AG08395 (cell line): Measurements from ENCODE around the gene CTH.
"Not testable (repeated sequence)": the region's sequence is repeated elsewhere in the genome, so short reads cannot be mapped to it uniquely, and the experiment has no call there.

Source experiments
- DNase-seq: peaks from one replicate; pipeline ENCODE4 v3.0.0; 2012; ENCODE audit warnings: mixed read lengths, low spot score

CTH gene

DNA sequence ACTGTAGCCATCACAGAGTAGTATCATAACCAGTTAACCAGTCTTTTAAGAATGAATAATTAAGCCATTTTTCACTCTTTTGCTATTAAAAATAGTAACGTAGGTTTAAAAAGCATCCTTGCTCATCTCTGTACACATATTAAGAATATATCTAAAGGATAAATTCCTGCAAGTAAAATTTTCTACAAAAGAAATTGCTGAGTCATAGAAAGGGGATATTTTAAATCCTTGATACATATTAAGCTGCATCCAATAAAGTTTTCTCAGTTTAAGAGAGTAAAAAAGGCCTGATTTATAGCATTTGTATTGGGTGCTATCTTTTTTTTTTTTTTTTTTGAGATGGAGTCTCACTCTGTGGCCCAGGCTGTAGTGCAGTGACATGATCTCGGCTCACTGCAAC lies 1.9 kb upstream of the CTH start:
- DNase-seq, result no peak

DNA sequence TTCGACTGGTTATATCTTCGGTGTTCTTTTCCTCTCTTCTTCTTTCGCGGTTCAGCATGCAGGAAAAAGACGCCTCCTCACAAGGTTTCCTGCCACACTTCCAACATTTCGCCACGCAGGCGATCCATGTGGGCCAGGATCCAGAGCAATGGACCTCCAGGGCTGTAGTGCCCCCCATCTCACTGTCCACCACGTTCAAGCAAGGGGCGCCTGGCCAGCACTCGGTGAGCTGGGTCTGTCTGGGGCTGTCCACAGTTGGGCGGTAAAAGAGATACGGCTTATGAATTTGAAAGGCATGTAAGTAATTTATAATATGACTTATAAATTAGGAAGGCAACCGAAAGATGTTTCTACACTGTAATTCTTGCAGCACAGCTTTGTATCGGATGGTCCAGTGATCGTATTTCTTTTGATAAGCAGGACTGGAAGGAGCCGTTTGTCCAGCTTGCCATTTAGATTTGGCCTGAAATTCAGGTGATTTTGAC lies 334 bp downstream of the CTH start:
- DNase-seq, result no peak

DNA sequence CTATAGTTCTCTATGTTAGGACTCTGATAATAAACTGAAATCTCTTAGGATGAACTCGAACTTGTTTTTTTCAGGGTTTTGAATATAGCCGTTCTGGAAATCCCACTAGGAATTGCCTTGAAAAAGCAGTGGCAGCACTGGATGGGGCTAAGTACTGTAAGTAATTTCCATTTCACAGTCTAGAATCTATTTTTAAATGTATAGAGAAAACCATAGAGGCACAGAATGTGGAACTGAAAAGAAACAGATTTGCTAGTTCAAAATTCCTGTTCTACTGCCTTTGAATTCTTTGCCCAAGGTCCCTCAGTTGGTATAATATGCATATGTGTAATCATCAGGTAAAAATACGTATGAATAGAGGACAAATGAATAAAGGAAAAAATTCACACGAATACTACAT lies 4.8 kb downstream of the CTH start:
- no peak for DNase-seq

DNA sequence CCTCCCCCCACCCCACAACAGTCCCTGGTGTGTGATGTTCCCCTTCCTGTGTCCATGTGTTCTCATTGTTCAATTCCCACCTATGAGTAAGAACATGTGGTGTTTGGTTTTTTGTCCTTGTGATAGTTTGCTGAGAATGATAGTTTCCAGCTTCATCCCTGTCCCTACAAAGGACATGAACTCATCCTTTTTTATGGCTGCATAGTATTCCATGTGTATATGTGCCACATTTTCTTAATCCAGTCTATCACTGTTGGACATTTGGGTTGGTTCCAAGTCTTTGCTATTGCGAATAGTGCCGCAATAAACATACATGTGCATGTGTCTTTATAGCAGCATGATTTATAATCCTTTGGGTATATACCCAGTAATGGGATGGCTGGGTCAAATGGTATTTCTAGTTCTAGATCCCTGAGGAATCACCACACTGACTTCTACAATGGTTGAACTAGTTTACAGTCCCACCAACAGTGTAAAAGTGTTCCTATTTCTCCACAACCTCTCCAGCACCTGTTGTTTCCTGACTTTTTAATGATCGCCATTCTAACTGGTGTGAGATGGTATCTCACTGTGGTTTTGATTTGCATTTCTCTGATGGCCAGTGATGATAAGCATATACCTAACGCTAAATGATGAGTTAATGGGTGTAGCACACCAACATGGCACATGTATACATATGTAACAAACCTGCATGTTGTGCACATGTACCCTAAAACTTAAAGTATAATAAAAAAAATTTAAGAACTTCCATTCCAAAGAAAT lies 8.1 kb downstream of the CTH start:
- DNase-seq, result not testable (repeated sequence)

DNA sequence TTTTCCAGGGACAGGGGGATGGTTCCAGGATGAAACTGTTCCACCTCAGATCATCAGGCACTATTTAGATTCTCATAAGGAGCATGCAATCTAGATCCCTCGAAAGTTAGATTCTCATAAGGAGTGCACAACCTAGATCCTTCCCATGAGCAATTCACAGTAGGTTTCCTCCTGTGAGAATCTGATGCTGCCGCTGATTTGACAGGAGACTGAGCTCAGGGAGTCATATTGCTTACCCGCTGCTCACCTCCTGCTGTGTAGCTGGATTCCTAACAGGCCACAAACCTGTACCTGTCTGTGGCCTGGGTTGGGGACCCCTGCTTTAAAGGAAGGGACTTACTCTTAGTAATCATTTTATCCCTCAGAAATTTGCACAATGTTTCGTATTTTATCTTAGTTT lies 9.3 kb downstream of the CTH start:
- DNase-seq, result no peak

DNA sequence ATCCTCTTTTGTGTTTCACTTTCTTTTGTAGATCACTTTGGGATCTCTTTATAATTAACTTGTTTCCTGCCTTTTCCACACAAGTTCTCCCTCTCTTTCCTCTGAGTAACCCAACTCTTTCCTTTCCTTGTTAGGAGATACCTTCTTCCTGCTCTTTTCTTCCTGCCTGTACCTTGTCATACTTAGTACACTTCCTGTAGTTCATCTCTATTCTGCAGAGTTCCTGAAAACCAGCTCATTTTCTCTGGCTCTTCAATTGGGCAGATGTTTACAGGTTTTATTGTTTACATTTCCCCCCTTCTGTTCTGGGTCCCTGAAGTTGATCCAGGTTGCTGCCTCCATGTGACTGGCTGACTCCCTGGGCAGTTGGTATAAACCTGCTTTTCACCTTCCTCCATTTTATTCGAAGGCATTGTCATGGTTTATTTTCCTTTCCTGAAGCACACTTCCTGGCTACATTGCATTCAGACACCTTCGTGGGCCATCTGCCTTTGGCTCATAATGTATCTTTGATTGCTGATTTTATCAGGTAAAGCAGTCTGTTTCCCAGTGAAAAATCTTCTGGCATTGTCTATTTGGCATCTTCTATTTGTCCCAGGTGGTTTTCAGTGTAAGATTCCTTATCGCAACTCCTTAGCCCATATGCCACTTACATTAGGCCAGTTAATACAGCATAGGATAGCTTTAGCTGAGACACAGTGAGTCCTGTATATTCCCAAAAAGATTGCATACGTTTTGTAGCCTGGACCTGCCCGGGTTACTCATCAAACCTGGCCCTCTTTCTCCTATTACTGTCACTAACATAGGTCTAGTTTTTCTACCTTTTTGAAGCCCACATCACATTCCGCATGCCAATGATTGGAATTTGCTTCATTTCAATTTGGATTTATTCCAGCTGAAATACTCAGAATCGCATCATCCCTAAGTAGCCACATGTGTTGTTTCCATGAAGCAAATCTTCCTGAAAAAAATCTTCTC lies 15.4 kb downstream of the CTH start:
- DNase-seq, result no peak

DNA sequence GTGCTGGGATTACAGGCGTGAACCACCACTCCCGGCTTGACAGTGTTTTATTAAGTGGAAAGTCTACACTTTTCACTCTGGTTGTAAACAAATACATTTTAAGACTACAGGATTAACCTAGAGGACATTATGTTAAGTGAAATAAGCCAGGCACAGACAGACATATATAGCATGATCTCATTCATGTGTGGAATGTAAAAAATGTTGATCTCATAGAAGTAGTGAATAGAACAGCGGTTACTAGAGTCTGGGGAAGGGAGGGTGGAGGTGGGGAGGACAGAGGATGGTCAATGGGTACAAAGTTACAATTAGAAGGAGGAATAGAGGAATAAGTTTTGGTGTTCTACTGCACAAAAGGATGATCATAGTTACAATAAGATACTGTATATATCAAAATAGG lies 16.9 kb downstream of the CTH start:
- DNase-seq, result no peak

DNA sequence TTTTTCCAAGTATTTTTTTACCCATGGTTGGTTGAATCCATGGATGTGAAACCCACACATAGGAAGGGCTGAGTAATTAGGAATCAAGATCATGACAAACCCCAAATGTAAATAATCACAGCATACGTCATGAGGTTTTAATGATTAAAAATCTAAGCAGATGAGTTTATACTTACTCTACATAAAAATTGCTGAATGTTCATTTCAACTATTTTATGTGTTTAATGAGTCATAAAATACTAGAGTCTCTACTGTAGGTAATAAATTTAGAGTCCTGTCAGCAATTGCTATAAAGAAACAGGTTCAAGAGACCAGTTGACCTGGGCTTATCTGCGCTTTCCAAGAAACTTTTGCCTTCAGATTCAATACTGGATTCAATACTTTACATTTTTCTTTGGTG lies 18.2 kb downstream of the CTH start:
- no peak for DNase-seq

DNA sequence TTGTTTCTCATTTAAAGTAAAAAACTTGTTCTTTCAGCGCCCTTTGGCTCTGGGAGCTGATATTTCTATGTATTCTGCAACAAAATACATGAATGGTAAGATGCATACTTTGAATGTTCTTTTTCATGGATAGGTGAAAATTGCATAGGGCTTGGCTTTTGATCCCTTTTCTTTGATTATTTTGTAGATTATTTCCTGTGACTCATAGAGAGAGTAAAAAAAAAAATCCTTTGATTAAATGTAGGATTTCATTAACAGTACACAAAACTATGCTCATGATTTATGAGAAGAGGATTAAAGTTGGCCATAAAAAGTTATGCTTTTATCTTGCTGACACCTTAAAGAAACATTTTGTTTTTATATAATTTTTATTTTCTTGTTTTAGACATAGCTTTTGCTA lies 18.7 kb downstream of the CTH start:
- no peak for DNase-seq

DNA sequence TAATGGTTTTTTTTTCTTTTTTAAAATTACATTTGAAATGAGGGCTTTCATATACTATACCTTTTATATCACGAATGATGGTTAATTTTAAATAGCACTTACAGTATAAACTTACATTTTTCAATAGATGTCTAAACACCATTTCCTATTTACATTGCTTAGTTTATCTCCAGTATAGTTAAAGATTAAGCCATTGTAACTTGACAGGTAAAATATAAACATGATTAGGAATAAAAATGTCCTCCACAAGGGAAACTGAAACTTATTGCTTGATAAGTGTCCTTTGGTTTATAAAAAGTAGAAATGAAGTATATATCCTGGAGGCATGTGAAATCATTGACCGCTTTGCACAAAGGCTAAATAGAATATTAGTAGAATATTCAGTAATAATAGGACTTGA lies 20.2 kb downstream of the CTH start:
- no peak for DNase-seq

DNA sequence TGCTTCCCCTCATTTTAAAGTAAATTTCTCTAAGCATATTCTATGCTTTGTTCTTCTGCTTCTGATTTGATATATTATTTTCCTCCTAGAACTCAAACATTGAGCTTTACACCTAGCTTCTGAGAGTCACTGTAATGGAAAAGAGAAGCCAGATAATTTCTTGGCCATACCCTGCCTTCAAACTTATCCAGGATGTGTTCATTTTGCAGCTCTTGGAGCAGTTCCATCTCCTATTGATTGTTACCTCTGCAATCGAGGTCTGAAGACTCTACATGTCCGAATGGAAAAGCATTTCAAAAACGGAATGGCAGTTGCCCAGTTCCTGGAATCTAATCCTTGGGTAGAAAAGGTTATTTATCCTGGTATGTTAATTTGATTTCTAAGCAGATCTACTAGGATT lies 20.8 kb downstream of the CTH start:
- no peak for DNase-seq

DNA sequence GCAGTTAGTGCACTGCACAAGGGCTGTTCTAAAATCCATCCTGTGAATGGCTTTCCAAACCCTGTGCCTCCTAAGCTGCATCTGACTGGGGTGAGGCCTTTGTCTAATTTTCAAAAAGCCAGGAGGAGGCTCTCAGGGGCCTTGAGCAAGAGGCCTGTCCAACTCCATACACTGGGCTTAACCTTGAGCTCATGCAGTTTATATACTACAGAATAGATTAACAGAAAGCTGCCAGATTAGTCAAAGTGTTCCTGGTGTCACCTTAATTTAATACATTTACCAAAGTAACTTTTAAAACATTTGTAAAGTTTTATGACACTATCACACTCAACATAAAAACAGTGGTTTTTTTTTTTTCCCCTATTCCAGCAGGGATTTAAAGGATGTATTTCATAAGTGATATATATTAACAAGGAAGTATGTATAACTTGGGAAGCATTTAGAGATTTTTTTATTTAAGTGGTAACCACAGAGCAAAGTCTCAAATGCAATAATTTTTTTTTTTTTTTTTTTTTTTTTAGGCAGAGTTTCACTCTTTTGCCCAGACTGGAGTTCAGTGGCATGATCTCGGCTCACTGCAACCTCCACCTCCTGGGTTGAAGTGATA lies 23.3 kb downstream of the CTH start:
- no peak for DNase-seq

DNA sequence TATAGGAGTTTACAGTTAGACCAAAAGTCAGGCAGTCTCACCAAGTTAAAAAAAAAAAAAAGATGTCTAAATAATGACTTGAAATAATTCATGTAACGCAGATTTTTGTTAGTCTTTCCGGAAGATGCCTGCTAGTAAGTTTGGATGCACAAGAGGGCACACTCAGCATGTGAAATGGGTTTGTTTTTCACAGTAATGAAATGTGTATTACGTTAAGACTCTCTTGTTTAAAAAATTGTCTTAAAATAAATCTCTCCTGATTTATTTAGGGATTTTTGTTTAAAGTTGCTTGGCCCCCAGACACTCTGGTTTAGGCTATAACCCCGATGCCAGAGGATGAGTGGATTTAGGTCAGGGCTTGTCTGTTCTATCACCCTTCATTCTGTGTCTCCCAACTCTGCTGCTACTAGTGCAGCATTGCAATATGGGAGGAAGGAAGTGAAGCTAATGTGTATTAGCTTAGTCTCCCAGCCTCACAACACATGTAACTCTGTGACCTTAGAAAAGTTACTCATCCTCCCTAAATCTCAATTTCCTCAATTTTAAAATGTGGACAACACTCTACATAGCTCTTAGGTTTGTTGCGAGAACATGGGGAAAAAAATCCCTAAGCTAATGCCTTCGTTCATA lies 25.7 kb downstream of the CTH start:
- peak; percentile 56 for DNase-seq

DNA sequence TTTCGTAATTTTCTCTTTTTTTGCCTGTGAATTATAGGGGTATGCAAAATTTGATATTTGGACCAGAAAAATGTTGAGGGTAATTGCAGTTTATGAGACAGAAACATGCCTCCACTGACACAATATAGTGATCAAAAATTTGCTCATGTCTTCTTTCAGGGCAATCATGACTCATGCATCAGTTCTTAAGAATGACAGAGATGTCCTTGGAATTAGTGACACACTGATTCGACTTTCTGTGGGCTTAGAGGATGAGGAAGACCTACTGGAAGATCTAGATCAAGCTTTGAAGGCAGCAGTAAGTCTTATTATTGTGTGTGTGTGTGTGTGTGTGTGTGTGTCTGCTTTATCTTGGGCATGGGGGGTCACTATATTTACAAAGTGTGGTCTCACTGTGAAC lies 27.5 kb downstream of the CTH start:
- peak; percentile 8 for DNase-seq

DNA sequence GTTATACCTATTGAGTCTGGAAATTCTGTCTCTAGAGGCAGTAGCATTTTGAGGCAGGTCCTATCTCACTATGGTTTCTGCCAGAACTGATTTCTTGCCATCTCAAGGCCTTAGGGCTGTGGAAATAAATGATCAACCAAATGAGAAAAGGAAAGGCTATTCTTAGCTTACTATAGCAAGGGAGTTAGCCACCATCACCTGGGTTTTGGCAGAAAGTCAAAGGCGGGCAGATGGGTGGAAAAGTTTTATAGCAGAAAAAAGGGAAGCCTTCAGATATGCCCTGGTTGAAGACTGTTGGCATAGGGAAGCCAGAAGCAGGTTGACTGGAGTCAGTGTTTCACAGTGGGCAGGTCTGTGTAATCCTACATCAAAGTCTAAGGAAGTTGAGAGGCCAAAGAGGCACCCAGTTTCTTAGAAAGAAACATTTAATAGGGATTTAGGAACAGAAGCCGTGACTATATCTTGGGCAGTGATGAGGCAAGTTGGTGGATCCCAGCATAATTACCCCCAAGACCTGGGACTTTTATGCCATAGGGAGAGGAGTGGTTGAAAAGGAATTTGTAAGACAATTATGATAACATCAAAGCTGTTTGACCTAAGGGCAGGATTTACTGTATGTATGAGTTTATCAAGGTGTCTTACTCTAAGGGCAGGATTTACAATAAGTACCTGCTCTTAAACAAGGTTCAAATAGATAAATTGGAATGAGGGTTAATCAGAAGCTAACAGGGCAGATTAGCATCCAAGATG lies 29.7 kb downstream of the CTH start:
- no peak for DNase-seq

DNA sequence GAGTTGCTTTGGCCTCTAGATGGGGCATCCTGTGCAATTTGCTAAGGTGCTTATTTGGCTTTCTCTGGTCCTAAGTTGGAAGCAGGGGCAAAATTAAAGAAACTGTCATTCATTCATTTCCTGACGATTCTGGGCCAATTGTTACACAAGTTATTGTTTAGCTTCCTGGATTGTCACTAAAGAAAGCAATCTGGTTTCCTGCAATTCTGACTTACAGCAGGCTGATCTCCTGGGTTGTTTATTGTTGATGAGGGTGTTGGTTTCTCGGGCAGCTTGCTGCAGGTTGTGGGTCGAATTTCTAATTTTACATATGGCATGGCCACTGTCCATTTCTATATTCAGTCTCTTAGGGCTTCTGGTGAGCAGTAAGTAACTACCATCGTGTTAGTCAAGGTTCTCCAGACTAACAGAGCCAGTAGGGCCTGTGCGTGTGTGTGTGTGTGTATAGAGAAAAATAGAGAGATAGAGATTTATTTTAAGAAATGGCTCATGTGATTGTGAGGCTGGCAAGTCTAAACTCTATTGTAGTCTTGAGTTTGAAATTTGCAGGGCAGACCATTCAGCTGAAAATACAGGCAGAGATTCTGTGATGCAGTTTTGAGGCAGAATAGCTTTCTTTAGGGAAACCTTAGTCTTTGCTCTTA lies 30.4 kb downstream of the CTH start:
- DNase-seq, result no peak

DNA sequence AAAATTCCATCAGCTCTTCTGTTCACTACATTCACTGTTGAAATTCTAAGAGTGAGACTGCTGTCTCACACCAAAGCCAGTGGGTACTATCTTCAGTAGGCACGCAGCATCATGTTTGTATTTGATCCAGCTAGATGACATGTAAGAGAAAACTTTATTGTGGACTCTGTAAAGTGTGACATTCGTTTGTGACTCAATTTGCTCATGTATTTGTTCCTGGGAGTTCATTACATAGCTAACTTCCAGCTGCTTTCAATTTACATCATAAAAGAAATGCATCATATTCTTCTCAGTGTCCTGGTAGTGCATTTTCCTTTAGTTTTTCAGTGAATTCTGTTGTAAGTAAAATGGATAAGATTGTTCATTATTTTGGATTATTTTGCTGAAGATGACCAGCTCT lies 31.4 kb downstream of the CTH start:
- DNase-seq, result peak; percentile 5

DNA sequence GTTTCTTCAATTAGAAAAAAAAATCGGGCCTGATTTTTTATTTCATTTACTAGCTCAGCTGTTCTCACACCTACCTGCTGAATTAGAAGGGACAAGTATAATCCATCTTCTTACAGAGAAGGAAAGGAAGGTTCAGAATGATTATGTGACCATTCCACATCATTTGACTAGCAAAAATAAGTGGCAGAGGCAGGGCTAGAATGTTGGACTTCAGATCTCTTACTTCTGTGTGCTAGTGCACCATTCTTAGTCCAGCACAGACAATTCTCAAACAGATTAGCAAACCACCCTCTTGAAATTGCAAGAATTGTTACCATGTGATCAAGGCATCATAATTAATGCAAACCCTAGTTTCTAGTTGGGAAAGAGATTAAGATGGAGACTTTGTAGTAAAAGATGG lies 32.7 kb downstream of the CTH start:
- DNase-seq, result no peak

DNA sequence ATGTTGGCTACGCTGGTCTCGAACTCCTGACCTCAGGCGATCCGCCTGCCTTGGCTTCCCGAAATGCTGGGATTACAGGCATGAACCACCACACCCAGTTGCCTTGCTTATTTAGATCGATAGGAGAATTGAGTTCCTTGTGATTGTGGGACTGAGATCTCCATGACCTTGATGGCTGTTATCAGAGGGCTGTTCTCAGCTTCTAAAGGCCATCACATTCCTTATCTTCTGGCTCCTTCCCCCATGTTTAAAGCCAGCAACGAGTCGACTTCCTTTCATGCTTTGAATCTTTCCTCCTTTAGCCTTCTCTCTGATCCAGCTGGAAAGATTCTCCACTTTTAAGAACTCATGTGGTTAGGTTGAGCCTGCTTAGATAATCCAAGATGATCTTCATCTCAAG lies 38.0 kb downstream of the CTH start:
- DNase-seq, result no peak

DNA sequence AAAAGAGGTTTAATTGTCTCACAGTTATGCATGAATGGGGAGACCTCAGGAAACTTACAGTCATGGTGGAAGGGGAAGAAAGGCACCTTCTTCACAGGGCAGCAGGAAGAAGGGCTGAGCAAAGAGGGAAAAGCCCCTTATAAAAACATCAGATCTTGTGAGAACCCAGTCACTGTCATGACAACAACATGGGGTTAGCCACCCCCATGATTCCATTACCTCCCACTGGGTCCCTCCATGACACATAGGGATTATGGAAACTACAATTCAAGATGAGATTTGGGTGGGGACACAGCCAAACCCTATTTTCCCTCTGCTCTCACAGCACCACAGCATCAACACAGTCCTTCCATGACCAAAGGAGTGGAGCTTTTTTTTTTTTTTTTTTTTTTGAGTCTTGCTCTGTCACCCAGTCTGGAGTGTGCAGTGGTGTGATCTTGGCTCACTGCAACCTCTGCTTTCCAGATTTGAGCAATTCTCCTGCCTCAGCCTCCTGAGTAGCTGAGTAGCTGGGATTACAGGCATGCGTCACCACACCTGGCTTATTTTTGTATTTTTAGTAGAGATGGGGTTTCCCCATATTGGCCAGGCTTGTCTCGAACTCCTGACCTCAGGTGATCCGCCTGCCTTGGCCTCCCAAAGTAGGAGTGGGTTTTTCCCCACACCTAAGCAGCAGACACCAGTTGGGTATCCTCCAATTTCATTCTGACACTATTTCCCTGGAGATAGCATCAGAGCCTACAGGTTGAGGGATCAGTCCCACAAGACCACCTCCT lies 41.3 kb downstream of the CTH start:
- not testable (repeated sequence) for DNase-seq
